ENCODE data around the gene TRIP13.

GRCh38 chr5:920321-920720 lies 27.6 kb downstream of the TRIP13 start:
- TF ChIP-seq, protein P1, sequence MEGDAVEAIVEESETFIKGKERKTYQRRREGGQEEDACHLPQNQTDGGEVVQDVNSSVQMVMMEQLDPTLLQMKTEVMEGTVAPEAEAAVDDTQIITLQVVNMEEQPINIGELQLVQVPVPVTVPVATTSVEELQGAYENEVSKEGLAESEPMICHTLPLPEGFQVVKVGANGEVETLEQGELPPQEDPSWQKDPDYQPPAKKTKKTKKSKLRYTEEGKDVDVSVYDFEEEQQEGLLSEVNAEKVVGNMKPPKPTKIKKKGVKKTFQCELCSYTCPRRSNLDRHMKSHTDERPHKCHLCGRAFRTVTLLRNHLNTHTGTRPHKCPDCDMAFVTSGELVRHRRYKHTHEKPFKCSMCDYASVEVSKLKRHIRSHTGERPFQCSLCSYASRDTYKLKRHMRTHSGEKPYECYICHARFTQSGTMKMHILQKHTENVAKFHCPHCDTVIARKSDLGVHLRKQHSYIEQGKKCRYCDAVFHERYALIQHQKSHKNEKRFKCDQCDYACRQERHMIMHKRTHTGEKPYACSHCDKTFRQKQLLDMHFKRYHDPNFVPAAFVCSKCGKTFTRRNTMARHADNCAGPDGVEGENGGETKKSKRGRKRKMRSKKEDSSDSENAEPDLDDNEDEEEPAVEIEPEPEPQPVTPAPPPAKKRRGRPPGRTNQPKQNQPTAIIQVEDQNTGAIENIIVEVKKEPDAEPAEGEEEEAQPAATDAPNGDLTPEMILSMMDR (IDR thresholded peaks at IDR 0.05; ENCODE audit: poor library complexity) = no peak
- TF ChIP-seq EZH2phosphoT487 (IDR thresholded peaks at IDR 0.05; ENCODE audit: low read depth, severe bottlenecking, unreplicated experiment) = no peak
